Duodenal mucosa (tissue), 2 donors: ENCODE data around the gene KIF3B.

Experiments used
- H3K27ac ChIP-seq: one replicate; pipeline ENCODE4 v1.7.0; 2013; ENCODE audit warnings: low read depth, low read length
- H3K27me3 ChIP-seq, 2 donors: one replicate each; pipeline ENCODE4 v1.7.0; 2013; ENCODE audit warnings: low read length in 2 of 2, control low read depth in 1 of 2; ENCODE audit not compliant: insufficient read depth in 2 of 2, control insufficient read depth in 1 of 2
- H3K36me3 ChIP-seq, 2 donors: one replicate each; pipeline ENCODE4 v1.7.0; 2013; ENCODE audit warnings: low read length in 2 of 2, control low read depth in 1 of 2; ENCODE audit not compliant: insufficient read depth in 2 of 2, control insufficient read depth in 1 of 2
- H3K4me1 ChIP-seq, 2 donors: one replicate each; pipeline ENCODE4 v1.7.0; 2013; ENCODE audit warnings: low read length in 2 of 2, control low read depth in 1 of 2; ENCODE audit not compliant: insufficient read depth in 2 of 2, control insufficient read depth in 1 of 2
- H3K4me3 ChIP-seq, 2 donors: one replicate each; pipeline ENCODE4 v1.7.0; 2013; ENCODE audit warnings: low read length in 2 of 2, low read depth in 1 of 2
- H3K9ac ChIP-seq, 2 donors: one replicate each; pipeline ENCODE4 v1.7.0; 2013; ENCODE audit warnings: low read length in 2 of 2, low read depth in 1 of 2
- H3K9me3 ChIP-seq, 2 donors: one replicate each; pipeline ENCODE4 v1.7.0; 2013; ENCODE audit warnings: low read length in 2 of 2, control low read depth in 1 of 2; ENCODE audit not compliant: control insufficient read depth in 1 of 2

The KIF3B gene

GRCh38 chr20:32235331-32236047, 42.0 kb upstream of the KIF3B start:
- no peak overlapping the region for H3K9ac ChIP-seq
- no peaks in the 10 kb centered on the region for H3K9me3 ChIP-seq
- H3K27me3 ChIP-seq = no peaks in the 10 kb centered on the region
- no peak overlapping the region for H3K27ac ChIP-seq
- H3K36me3 ChIP-seq = peaks cover 33 to 53% of the 10 kb centered on the region in 2 donors
- peaks cover 41 to 54% of the 10 kb centered on the region in 2 donors for H3K4me1 ChIP-seq
- H3K4me3 ChIP-seq = no peak overlapping the region

DNA sequence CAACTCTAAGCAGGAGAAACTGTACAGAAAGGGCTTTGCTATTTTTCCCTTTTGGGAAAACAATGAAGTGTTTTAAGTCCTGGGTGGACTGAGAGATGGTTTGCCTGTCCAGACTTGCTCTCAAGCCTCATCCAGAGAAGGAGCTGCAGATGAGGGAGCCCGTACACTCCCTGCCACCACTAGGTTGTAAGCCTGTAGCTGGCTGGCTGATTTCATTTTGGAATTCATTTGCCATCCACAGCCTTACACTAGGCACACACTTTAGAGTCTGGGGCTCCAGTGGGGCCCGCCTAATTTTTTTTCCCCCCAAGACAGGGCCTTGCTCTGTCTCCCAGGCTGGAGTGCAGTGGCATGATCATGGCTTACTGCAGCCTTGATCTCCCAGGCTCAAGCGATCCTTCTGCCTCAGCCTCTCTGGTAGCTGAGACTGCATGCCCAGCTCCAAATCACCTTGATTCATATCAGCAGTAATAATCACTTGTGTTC, 41.4 kb upstream of the KIF3B start:
- H3K36me3 ChIP-seq = peaks cover 30 to 47% of the 10 kb centered on the region in 2 donors
- H3K4me3 ChIP-seq = no peak overlapping the region
- no peak overlapping the region for H3K27ac ChIP-seq
- peak overlapping the region in 1 of 2 donors; percentile 22 for H3K9ac ChIP-seq
- H3K27me3 ChIP-seq = no peaks in the 10 kb centered on the region
- H3K9me3 ChIP-seq = no peaks in the 10 kb centered on the region
- peaks cover 41 to 54% of the 10 kb centered on the region in 2 donors for H3K4me1 ChIP-seq

DNA sequence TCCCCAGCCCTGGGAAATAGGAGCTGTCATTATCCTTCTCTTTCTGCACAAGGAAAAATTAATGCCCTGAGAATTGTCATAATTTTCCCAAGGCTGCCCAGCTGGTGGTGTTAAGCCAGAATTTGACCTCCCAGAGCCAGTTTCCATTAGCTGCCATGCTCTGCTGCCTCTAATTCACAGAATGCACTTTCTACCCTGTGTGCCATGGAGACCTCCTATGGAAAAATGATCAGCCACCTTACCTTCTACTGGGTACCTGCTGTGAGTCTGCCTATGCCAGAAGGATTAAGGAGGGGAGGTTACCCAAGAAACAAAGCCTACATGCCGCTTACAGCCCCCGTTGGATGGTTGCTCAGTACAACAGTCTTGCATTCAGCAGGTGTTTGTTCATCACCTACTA, 40.6 kb upstream of the KIF3B start:
- Histone ChIP-seq H3K27me3 (no peaks in the 10 kb centered on the region), H3K4me1 (peaks cover 41 to 53% of the 10 kb centered on the region in 2 donors), H3K27ac (no peak overlapping the region), H3K9me3 (no peaks in the 10 kb centered on the region), H3K4me3 (no peak overlapping the region), H3K36me3 (peaks cover 24 to 41% of the 10 kb centered on the region in 2 donors), H3K9ac (peak overlapping the region in 1 of 2 donors; percentile 22)

DNA sequence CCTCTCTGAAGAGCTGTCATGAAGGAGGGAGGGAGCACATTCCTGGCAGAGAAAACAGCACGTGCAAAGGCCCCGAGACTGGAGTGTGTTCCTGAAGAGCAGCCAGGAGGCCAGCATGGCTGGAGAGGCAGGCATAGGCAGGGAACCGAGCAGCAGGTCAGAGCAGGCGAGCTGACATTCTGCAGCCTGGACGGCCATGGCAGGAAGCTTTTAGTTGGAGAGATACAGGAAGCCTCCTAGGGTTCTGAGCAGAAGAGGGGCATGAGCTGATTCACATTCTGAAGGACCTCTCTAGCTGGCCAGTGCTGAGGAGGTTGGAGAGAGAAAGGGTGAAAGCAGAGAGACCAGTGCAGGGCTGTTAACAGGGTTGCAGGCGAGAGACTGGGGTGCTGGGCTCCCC, 40.0 kb upstream of the KIF3B start:
- Histone ChIP-seq H3K4me1 (peaks cover 36 to 47% of the 10 kb centered on the region in 2 donors), H3K9me3 (no peaks in the 10 kb centered on the region), H3K4me3 (no peak overlapping the region), H3K27me3 (no peaks in the 10 kb centered on the region), H3K36me3 (peaks cover 24 to 36% of the 10 kb centered on the region in 2 donors), H3K27ac (no peak overlapping the region), H3K9ac (no peak overlapping the region)

GRCh38 chr20:32238483-32239425, 38.7 kb upstream of the KIF3B start:
- Histone ChIP-seq H3K9me3 (no peaks in the 10 kb centered on the region), H3K4me3 (no peak overlapping the region), H3K27me3 (no peaks in the 10 kb centered on the region), H3K27ac (no peak overlapping the region), H3K4me1 (peaks cover 23 to 37% of the 10 kb centered on the region in 2 donors), H3K9ac (no peak overlapping the region), H3K36me3 (peaks cover 12 to 23% of the 10 kb centered on the region in 2 donors)

DNA sequence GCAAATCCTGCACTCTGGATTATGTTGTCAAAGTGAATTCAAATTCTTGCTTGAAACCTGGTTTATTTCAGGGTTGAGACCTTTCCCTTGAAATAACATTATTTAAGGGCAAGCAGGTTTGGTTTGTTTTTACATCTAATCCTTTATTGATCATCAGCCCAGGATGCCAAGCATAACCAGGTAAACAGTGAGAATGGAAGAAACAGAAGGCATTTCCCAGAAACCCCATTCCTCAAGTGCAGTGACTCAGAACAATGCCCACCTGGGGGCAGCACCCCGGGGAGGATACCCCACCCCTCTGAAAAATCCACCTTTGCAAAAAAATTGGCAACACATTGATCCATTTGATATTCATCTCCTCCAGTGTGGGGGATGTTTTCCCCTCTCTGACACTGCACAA, 37.2 kb upstream of the KIF3B start:
- Histone ChIP-seq H3K27ac (no peak overlapping the region), H3K9ac (no peak overlapping the region), H3K4me3 (no peak overlapping the region), H3K4me1 (peaks cover 27 to 29% of the 10 kb centered on the region in 2 donors), H3K9me3 (no peaks in the 10 kb centered on the region), H3K27me3 (no peaks in the 10 kb centered on the region), H3K36me3 (peaks cover 1 to 12% of the 10 kb centered on the region in 2 donors)

- Histone ChIP-seq H3K9me3 (no peaks in the 10 kb centered on the region), H3K9ac (no peak overlapping the region), H3K36me3 (no peaks in the 10 kb centered on the region), H3K4me1 (peaks cover 12 to 13% of the 10 kb centered on the region in 2 donors), H3K4me3 (no peak overlapping the region), H3K27me3 (no peaks in the 10 kb centered on the region), H3K27ac (no peak overlapping the region)
Observed at GRCh38 chr20:32241807-32242206, 35.6 kb upstream of the KIF3B start.

DNA sequence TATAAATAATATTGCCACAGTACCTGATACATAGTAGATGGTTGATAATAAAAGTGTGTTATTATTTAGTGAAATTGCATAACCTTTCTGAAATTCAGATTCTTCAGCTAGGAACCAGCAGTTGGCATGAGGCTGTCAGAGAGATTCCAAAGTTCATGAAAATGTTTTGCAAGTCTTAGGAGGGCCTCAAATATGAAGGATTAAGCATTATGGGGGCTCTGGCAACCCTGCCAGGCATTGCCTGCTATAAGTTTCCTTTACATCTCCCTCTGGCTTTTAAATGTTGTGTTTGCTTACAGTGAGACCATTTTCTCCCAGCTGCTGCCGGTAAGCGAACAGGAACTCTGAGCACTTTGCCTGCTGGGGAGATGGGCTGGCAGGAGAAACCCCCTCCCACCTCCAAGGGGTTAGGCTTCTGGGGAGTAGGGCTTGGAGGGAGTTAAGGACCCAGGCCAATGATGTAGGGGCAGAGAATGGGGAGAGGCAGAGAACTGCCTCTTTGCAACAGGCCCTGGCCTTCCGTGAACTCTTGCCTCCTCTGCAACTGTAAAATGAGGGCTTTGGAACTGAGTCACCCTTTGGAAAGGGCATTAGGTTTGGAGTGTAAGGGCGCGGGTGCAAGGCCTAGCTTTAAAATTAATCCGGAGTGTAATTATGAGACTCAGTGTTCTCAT, 33.2 kb upstream of the KIF3B start:
- H3K36me3 ChIP-seq = no peaks in the 10 kb centered on the region
- no peak overlapping the region for H3K9ac ChIP-seq
- no peaks in the 10 kb centered on the region for H3K9me3 ChIP-seq
- H3K27ac ChIP-seq = no peak overlapping the region
- peaks cover 6 to 10% of the 10 kb centered on the region in 2 donors for H3K4me1 ChIP-seq
- H3K27me3 ChIP-seq = no peaks in the 10 kb centered on the region
- H3K4me3 ChIP-seq = no peak overlapping the region

DNA sequence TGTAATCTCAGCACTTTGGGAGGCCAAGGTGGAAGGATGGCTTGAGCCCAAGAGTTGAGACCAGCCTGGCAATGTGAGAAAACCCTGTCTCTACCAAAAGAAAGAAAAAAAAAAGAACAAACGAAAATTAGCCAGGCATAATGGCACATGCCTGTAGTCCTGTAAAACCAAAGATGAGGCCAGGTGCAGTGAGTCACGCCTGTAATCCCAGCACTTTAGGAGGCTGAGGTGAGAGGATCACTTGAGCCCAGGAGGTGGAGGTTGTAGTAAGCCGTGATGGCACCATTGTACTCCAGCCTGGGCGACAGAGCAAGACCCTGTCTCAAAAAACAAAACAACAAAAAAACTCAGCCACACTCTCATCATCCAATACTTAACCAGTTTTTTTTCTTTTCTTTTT, 32.5 kb upstream of the KIF3B start:
- no peak overlapping the region for H3K27ac ChIP-seq
- H3K4me3 ChIP-seq = no peak overlapping the region
- no peaks in the 10 kb centered on the region for H3K27me3 ChIP-seq
- no peaks in the 10 kb centered on the region for H3K9me3 ChIP-seq
- H3K4me1 ChIP-seq = peaks cover 6 to 10% of the 10 kb centered on the region in 2 donors
- no peak overlapping the region for H3K9ac ChIP-seq
- no peaks in the 10 kb centered on the region for H3K36me3 ChIP-seq
